GM19025 (cell line): ENCODE results near the gene CERCAM.
"Not testable (repeated sequence)": the region's sequence is repeated elsewhere in the genome, so short reads cannot be mapped to it uniquely, and the experiment has no call there.

Source experiments
- ATAC-seq: cut with Tn5 transposase; IDR thresholded peaks from one replicate; pipeline ENCODE4 v1.9.1; 2021; ENCODE audit warnings: mild to moderate bottlenecking, low read depth, moderate library complexity; ENCODE audit not compliant: unreplicated experiment

The CERCAM gene

GRCh38 chr9:128416014-128416413 lies 4.6 kb upstream of the CERCAM start:
- ATAC-seq, result no peak

- ATAC-seq, result no peak
Observed at GRCh38 chr9:128416432-128417019, 4.1 kb upstream of the CERCAM start.

GRCh38 chr9:128419061-128419925 lies 1.4 kb upstream of the CERCAM start:
- no peak for ATAC-seq

GRCh38 chr9:128420060-128420650 lies 502 bp upstream of the CERCAM start:
- peak; percentile 76 for ATAC-seq

- ATAC-seq, result no peak
Observed at GRCh38 chr9:128421482-128421996, 882 bp downstream of the CERCAM start.

- not testable (repeated sequence) for ATAC-seq
Observed at GRCh38 chr9:128422022-128422782, 1.5 kb downstream of the CERCAM start.

- ATAC-seq, result no peak
Observed at GRCh38 chr9:128422783-128423150, 2.1 kb downstream of the CERCAM start.

GRCh38 chr9:128423356-128423755 lies 2.7 kb downstream of the CERCAM start:
- ATAC-seq, result not testable (repeated sequence)

GRCh38 chr9:128424268-128424780 lies 3.7 kb downstream of the CERCAM start:
- no peak for ATAC-seq

- ATAC-seq, result no peak
Observed at GRCh38 chr9:128428644-128429512, 8.2 kb downstream of the CERCAM start.

GRCh38 chr9:128429513-128430086 lies 8.9 kb downstream of the CERCAM start:
- no peak for ATAC-seq

GRCh38 chr9:128431207-128431606 lies 10.6 kb downstream of the CERCAM start:
- no peak for ATAC-seq

- no peak for ATAC-seq
Observed at GRCh38 chr9:128434340-128434739, 13.7 kb downstream of the CERCAM start.

GRCh38 chr9:128435611-128436010 lies 15.0 kb downstream of the CERCAM start:
- ATAC-seq, result no peak

- no peak for ATAC-seq
Observed at GRCh38 chr9:128438343-128439109, 17.9 kb downstream of the CERCAM start.

GRCh38 chr9:128439273-128439672 lies 18.6 kb downstream of the CERCAM start:
- no peak for ATAC-seq

- ATAC-seq, result no peak
Observed at GRCh38 chr9:128442150-128442549, 21.5 kb downstream of the CERCAM start.

- not testable (repeated sequence) for ATAC-seq
Observed at GRCh38 chr9:128446505-128446904, 25.8 kb downstream of the CERCAM start.
